DND-41 (cell line): Measurements from ENCODE around the gene MXI1.

Experiments
- CTCF ChIP-seq: IDR thresholded peaks from 2 replicates; pipeline ENCODE4 v1.5.1; 2012; ENCODE audit warnings: borderline replicate concordance, low read length, moderate library complexity, mild to moderate bottlenecking; ENCODE audit not compliant: poor library complexity, severe bottlenecking; ENCODE audit errors: extremely low read depth
- EZH2 ChIP-seq: IDR thresholded peaks from 3 replicates; pipeline ENCODE4 v1.6.1; 2012; ENCODE audit warnings: borderline replicate concordance, low read depth, mild to moderate bottlenecking, moderate library complexity, low read length, inconsistent platforms; ENCODE audit not compliant: severe bottlenecking

DNA sequence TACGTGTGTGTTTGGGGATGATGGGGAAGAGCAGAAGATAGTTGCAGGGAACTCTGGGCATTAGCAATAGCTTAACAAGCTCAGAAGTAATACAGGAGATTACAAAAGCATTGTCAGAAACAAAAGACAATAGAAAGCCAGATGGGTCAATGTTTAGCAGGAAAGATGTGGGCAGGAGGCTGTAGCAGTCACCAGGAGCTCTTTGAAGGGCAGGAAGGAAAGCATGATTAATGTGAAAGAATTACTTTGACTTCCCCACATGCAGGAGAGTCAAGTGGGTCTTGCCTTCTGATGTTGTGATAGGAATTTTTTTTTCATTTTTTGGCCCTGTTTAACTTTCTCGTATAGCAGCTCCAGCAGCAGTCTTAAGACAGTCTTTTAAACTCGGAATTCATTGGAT is 103.3 kb downstream of the MXI1 start:
- TF ChIP-seq CTCF = no peak
- TF ChIP-seq EZH2 = no peak
